ENCODE results near the gene AFF2.

Gene AFF2

GRCh38 chrX:148695255-148695654 is 194.8 kb downstream of the AFF2 start:
- Histone ChIP-seq H3K9me3 (ENCODE audit: control insufficient read depth in 1 of 2, low read length in 2 of 2) (no peaks in the 10 kb centered on the region), H3K36me3 (ENCODE audit: control insufficient read depth in 1 of 2, insufficient read depth in 2 of 2, low read length in 2 of 2) (no peaks in the 10 kb centered on the region), H3K4me3 (ENCODE audit: low read depth in 1 of 2, low read length in 2 of 2) (no peak overlapping the region), H3K27me3 (ENCODE audit: low read depth, low read length) (no peaks in the 10 kb centered on the region), H3K27ac (ENCODE audit: low read length) (no peak overlapping the region), H3K4me1 (ENCODE audit: control insufficient read depth in 1 of 2, insufficient read depth in 2 of 2, low read length in 2 of 2) (no peaks in the 10 kb centered on the region)

DNA sequence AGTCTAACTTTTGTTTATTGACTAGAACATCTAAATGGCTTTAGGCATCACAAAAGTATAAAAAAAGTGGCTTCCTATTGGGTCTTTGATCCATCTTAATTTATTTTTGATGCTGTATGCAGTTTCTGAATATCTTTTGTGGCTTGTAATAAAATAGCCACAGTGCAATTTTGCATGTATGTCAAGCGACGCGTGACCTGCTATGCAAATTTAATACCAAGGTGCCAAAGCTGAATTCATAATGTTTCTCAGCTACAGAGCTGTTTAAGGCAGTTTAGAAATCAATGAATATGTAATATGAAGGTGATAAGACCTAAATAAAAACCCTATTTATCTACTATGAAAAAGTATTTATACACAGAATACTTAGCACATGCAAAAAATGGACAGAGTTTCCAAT is 197.8 kb downstream of the AFF2 start:
- Histone ChIP-seq H3K9me3 (ENCODE audit: control insufficient read depth in 1 of 2, low read length in 2 of 2) (no peaks in the 10 kb centered on the region), H3K4me1 (ENCODE audit: control insufficient read depth in 1 of 2, insufficient read depth in 2 of 2, low read length in 2 of 2) (no peaks in the 10 kb centered on the region), H3K27ac (ENCODE audit: low read length) (no peak overlapping the region), H3K4me3 (ENCODE audit: low read depth in 1 of 2, low read length in 2 of 2) (no peak overlapping the region), H3K36me3 (ENCODE audit: control insufficient read depth in 1 of 2, insufficient read depth in 2 of 2, low read length in 2 of 2) (no peaks in the 10 kb centered on the region), H3K27me3 (ENCODE audit: low read depth, low read length) (no peaks in the 10 kb centered on the region)

DNA sequence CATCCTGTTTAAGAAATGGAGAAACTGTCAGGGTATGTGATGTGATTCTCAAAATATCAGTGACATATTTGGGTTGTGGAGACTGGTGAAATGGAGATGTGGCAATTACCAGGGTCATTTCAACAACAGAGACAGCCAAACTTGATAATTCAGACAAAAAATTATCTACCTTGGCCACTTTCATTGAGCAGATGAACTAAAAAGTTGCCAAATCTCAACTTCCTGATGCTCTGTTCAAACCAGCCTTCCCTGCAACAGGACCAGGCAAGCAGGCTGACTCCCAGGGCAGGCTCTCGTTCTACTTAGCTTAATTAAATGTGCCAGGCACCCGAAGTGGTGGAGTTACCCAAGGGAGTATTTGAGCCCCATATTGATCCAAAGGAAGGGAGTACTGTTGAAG is 199.6 kb downstream of the AFF2 start:
- H3K9me3 ChIP-seq (ENCODE audit: control insufficient read depth in 1 of 2, low read length in 2 of 2): no peaks in the 10 kb centered on the region
- no peak overlapping the region for H3K4me3 ChIP-seq (ENCODE audit: low read depth in 1 of 2, low read length in 2 of 2)
- H3K27ac ChIP-seq (ENCODE audit: low read length): no peak overlapping the region
- H3K4me1 ChIP-seq (ENCODE audit: control insufficient read depth in 1 of 2, insufficient read depth in 2 of 2, low read length in 2 of 2): no peaks in the 10 kb centered on the region
- no peaks in the 10 kb centered on the region for H3K36me3 ChIP-seq (ENCODE audit: control insufficient read depth in 1 of 2, insufficient read depth in 2 of 2, low read length in 2 of 2)
- H3K27me3 ChIP-seq (ENCODE audit: low read depth, low read length): no peaks in the 10 kb centered on the region

- H3K4me3 ChIP-seq (ENCODE audit: low read depth in 1 of 2, low read length in 2 of 2): no peak overlapping the region
- H3K9me3 ChIP-seq (ENCODE audit: control insufficient read depth in 1 of 2, low read length in 2 of 2): no peaks in the 10 kb centered on the region
- H3K36me3 ChIP-seq (ENCODE audit: control insufficient read depth in 1 of 2, insufficient read depth in 2 of 2, low read length in 2 of 2): no peaks in the 10 kb centered on the region
- no peak overlapping the region for H3K27ac ChIP-seq (ENCODE audit: low read length)
- no peaks in the 10 kb centered on the region for H3K27me3 ChIP-seq (ENCODE audit: low read depth, low read length)
- H3K4me1 ChIP-seq (ENCODE audit: control insufficient read depth in 1 of 2, insufficient read depth in 2 of 2, low read length in 2 of 2): no peaks in the 10 kb centered on the region
These were observed 213.6 kb downstream of the AFF2 start for GRCh38 chrX:148713981-148714380.

GRCh38 chrX:148715361-148715760 is 214.9 kb downstream of the AFF2 start:
- no peaks in the 10 kb centered on the region for H3K27me3 ChIP-seq (ENCODE audit: low read depth, low read length)
- H3K36me3 ChIP-seq (ENCODE audit: control insufficient read depth in 1 of 2, insufficient read depth in 2 of 2, low read length in 2 of 2): no peaks in the 10 kb centered on the region
- no peaks in the 10 kb centered on the region for H3K9me3 ChIP-seq (ENCODE audit: control insufficient read depth in 1 of 2, low read length in 2 of 2)
- no peaks in the 10 kb centered on the region for H3K4me1 ChIP-seq (ENCODE audit: control insufficient read depth in 1 of 2, insufficient read depth in 2 of 2, low read length in 2 of 2)
- H3K4me3 ChIP-seq (ENCODE audit: low read depth in 1 of 2, low read length in 2 of 2): no peak overlapping the region
- H3K27ac ChIP-seq (ENCODE audit: low read length): no peak overlapping the region

DNA sequence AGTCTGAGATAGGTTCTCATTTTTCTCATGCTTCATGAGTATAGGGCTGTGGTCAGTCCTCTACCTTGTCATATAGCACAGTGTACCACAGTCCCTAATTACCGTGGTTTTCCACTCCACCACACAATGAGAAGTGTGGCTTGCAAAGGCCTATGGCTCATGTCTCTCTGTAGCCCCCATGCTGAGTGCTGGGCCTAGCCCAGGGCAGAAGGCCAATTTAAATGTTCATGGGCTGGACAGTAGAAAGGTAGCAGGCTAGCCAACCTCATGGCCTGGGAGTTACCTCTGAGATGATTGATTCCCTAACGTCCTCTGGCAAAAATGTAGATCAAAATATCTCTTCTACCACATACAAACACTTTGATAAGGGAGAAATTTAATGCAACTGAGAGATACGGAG is 222.5 kb downstream of the AFF2 start:
- Histone ChIP-seq H3K27ac (ENCODE audit: low read length) (no peak overlapping the region), H3K4me3 (ENCODE audit: low read depth in 1 of 2, low read length in 2 of 2) (no peak overlapping the region), H3K36me3 (ENCODE audit: control insufficient read depth in 1 of 2, insufficient read depth in 2 of 2, low read length in 2 of 2) (no peaks in the 10 kb centered on the region), H3K4me1 (ENCODE audit: control insufficient read depth in 1 of 2, insufficient read depth in 2 of 2, low read length in 2 of 2) (no peaks in the 10 kb centered on the region), H3K27me3 (ENCODE audit: low read depth, low read length) (no peaks in the 10 kb centered on the region), H3K9me3 (ENCODE audit: control insufficient read depth in 1 of 2, low read length in 2 of 2) (no peaks in the 10 kb centered on the region)

DNA sequence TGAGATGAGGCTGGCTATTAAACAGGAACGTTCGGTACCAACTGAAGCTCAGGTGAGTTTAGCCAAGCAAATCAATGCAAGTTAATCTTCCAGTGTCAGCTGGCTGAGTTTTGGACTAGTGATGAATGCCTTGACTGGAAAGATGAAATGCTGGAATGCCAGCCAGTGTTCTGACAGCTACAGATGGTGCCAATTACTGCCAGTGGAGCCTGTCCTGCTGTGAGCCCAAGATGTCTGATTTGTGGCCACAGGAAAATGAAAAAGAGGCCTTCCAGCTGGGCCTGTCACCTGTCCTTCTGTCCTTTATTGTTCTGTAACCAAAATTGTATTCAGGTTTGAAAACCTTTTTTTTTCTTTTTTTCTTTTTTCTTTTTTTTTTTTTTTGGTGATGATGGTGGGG is 223.1 kb downstream of the AFF2 start:
- H3K9me3 ChIP-seq (ENCODE audit: control insufficient read depth in 1 of 2, low read length in 2 of 2): no peaks in the 10 kb centered on the region
- H3K36me3 ChIP-seq (ENCODE audit: control insufficient read depth in 1 of 2, insufficient read depth in 2 of 2, low read length in 2 of 2): no peaks in the 10 kb centered on the region
- no peak overlapping the region for H3K4me3 ChIP-seq (ENCODE audit: low read depth in 1 of 2, low read length in 2 of 2)
- no peaks in the 10 kb centered on the region for H3K27me3 ChIP-seq (ENCODE audit: low read depth, low read length)
- H3K4me1 ChIP-seq (ENCODE audit: control insufficient read depth in 1 of 2, insufficient read depth in 2 of 2, low read length in 2 of 2): no peaks in the 10 kb centered on the region
- no peak overlapping the region for H3K27ac ChIP-seq (ENCODE audit: low read length)

- Histone ChIP-seq H3K4me3 (ENCODE audit: low read depth in 1 of 2, low read length in 2 of 2) (no peak overlapping the region), H3K9me3 (ENCODE audit: control insufficient read depth in 1 of 2, low read length in 2 of 2) (no peaks in the 10 kb centered on the region), H3K36me3 (ENCODE audit: control insufficient read depth in 1 of 2, insufficient read depth in 2 of 2, low read length in 2 of 2) (no peaks in the 10 kb centered on the region), H3K27ac (ENCODE audit: low read length) (no peak overlapping the region), H3K4me1 (ENCODE audit: control insufficient read depth in 1 of 2, insufficient read depth in 2 of 2, low read length in 2 of 2) (no peaks in the 10 kb centered on the region), H3K27me3 (ENCODE audit: low read depth, low read length) (no peaks in the 10 kb centered on the region)
These were observed 228.5 kb downstream of the AFF2 start for GRCh38 chrX:148728901-148729300.

GRCh38 chrX:148732743-148733142 is 232.3 kb downstream of the AFF2 start:
- H3K36me3 ChIP-seq (ENCODE audit: control insufficient read depth in 1 of 2, insufficient read depth in 2 of 2, low read length in 2 of 2): no peaks in the 10 kb centered on the region
- H3K9me3 ChIP-seq (ENCODE audit: control insufficient read depth in 1 of 2, low read length in 2 of 2): no peaks in the 10 kb centered on the region
- no peaks in the 10 kb centered on the region for H3K4me1 ChIP-seq (ENCODE audit: control insufficient read depth in 1 of 2, insufficient read depth in 2 of 2, low read length in 2 of 2)
- no peaks in the 10 kb centered on the region for H3K27me3 ChIP-seq (ENCODE audit: low read depth, low read length)
- no peak overlapping the region for H3K27ac ChIP-seq (ENCODE audit: low read length)
- no peak overlapping the region for H3K4me3 ChIP-seq (ENCODE audit: low read depth in 1 of 2, low read length in 2 of 2)

- no peaks in the 10 kb centered on the region for H3K27me3 ChIP-seq (ENCODE audit: low read depth, low read length)
- H3K36me3 ChIP-seq (ENCODE audit: control insufficient read depth in 1 of 2, insufficient read depth in 2 of 2, low read length in 2 of 2): no peaks in the 10 kb centered on the region
- H3K4me3 ChIP-seq (ENCODE audit: low read depth in 1 of 2, low read length in 2 of 2): no peak overlapping the region
These were observed 241.0 kb downstream of the AFF2 start for GRCh38 chrX:148741441-148741840.

GRCh38 chrX:148755111-148755510 is 254.7 kb downstream of the AFF2 start:
- Histone ChIP-seq H3K27me3 (ENCODE audit: low read depth, low read length) (no peaks in the 10 kb centered on the region), H3K27ac (ENCODE audit: low read length) (no peak overlapping the region), H3K9me3 (ENCODE audit: control insufficient read depth in 1 of 2, low read length in 2 of 2) (no peaks in the 10 kb centered on the region), H3K36me3 (ENCODE audit: control insufficient read depth in 1 of 2, insufficient read depth in 2 of 2, low read length in 2 of 2) (no peaks in the 10 kb centered on the region), H3K4me1 (ENCODE audit: control insufficient read depth in 1 of 2, insufficient read depth in 2 of 2, low read length in 2 of 2) (no peaks in the 10 kb centered on the region), H3K4me3 (ENCODE audit: low read depth in 1 of 2, low read length in 2 of 2) (no peak overlapping the region)

More at GRCh38 chrX:148741441-148741840, 241.0 kb downstream of the AFF2 start:
- Histone ChIP-seq H3K27ac (ENCODE audit: low read length) (no peak overlapping the region), H3K4me1 (ENCODE audit: control insufficient read depth in 1 of 2, insufficient read depth in 2 of 2, low read length in 2 of 2) (no peaks in the 10 kb centered on the region), H3K9me3 (ENCODE audit: control insufficient read depth in 1 of 2, low read length in 2 of 2) (no peaks in the 10 kb centered on the region)

GRCh38 chrX:148763896-148764295 is 263.5 kb downstream of the AFF2 start:
- Histone ChIP-seq H3K27ac (ENCODE audit: low read length) (no peak overlapping the region), H3K4me1 (ENCODE audit: control insufficient read depth in 1 of 2, insufficient read depth in 2 of 2, low read length in 2 of 2) (no peaks in the 10 kb centered on the region), H3K27me3 (ENCODE audit: low read depth, low read length) (no peaks in the 10 kb centered on the region), H3K9me3 (ENCODE audit: control insufficient read depth in 1 of 2, low read length in 2 of 2) (no peaks in the 10 kb centered on the region), H3K4me3 (ENCODE audit: low read depth in 1 of 2, low read length in 2 of 2) (no peak overlapping the region), H3K36me3 (ENCODE audit: control insufficient read depth in 1 of 2, insufficient read depth in 2 of 2, low read length in 2 of 2) (no peaks in the 10 kb centered on the region)

Data from muscle layer of duodenum (tissue), 2 donors.